OCI-M1 (cell line): Measurements from ENCODE around the gene TMEM50A.
A peak's percentile ranks its signal among the peaks of the same experiment; 100 is the strongest.
"Not testable (repeated sequence)": the region's sequence is repeated elsewhere in the genome, so short reads cannot be mapped to it uniquely, and the experiment has no call there.

ENCODE experiments used
- DNase-seq: peaks from one replicate; lab custom pipeline; 2025; lab: John Stamatoyannopoulos, UW

The TMEM50A gene

GRCh38 chr1:25336922-25337354 is 1.2 kb upstream of the TMEM50A start:
- DNase-seq, result not testable (repeated sequence)

GRCh38 chr1:25337483-25338187 is 499 bp upstream of the TMEM50A start:
- not testable (repeated sequence) for DNase-seq

GRCh38 chr1:25338986-25339385 is 852 bp downstream of the TMEM50A start:
- DNase-seq, result peak; percentile 74

GRCh38 chr1:25341746-25342145 is 3.6 kb downstream of the TMEM50A start:
- DNase-seq, result no peak

- no peak for DNase-seq
Observed at GRCh38 chr1:25342846-25343245, 4.7 kb downstream of the TMEM50A start.

GRCh38 chr1:25343872-25344271 is 5.7 kb downstream of the TMEM50A start:
- DNase-seq, result no peak

- DNase-seq, result no peak
Observed at GRCh38 chr1:25347556-25347955, 9.4 kb downstream of the TMEM50A start.

- no peak for DNase-seq
Observed at GRCh38 chr1:25349606-25350005, 11.5 kb downstream of the TMEM50A start.

GRCh38 chr1:25355841-25356395 is 17.8 kb downstream of the TMEM50A start:
- peak; percentile 82 for DNase-seq

GRCh38 chr1:25356441-25356840 is 18.3 kb downstream of the TMEM50A start:
- no peak for DNase-seq

GRCh38 chr1:25356848-25357247 is 18.7 kb downstream of the TMEM50A start:
- peak; percentile 52 for DNase-seq

- no peak for DNase-seq
Observed at GRCh38 chr1:25360596-25361581, 22.8 kb downstream of the TMEM50A start.

- DNase-seq, result no peak
Observed at GRCh38 chr1:25361901-25362300, 23.8 kb downstream of the TMEM50A start.

GRCh38 chr1:25362634-25363559 is 24.8 kb downstream of the TMEM50A start:
- not testable (repeated sequence) for DNase-seq

- peak; percentile 60 for DNase-seq
Observed at GRCh38 chr1:25369241-25369640, 31.1 kb downstream of the TMEM50A start.

GRCh38 chr1:25369691-25370271 is 31.6 kb downstream of the TMEM50A start:
- peak; percentile 60 for DNase-seq

- DNase-seq, result not testable (repeated sequence)
Observed at GRCh38 chr1:25371757-25372156, 33.6 kb downstream of the TMEM50A start.

- not testable (repeated sequence) for DNase-seq
Observed at GRCh38 chr1:25378367-25378766, 40.2 kb downstream of the TMEM50A start.

- not testable (repeated sequence) for DNase-seq
Observed at GRCh38 chr1:25382543-25382942, 44.4 kb downstream of the TMEM50A start.

- not testable (repeated sequence) for DNase-seq
Observed at GRCh38 chr1:25383090-25383489, 45.0 kb downstream of the TMEM50A start.

GRCh38 chr1:25383875-25384274 is 45.7 kb downstream of the TMEM50A start:
- not testable (repeated sequence) for DNase-seq
